Trophoblast cell (in vitro differentiated cells and primary cell): ENCODE measurements around the gene BRAF.

Experiments
- DNase-seq, 2 donors: peaks; one replicate each; pipeline ENCODE4 v3.0.0-alpha.2; 2016
- H2AFZ ChIP-seq: 2 replicates; pipeline ENCODE4 v1.6.1; 2013; ENCODE audit warnings: low read length, moderate library complexity, mild to moderate bottlenecking; ENCODE audit not compliant: insufficient read depth, poor library complexity
- H2AK5ac ChIP-seq: 2 replicates; pipeline ENCODE4 v1.6.1; 2013; ENCODE audit warnings: mild to moderate bottlenecking, low read length
- H2BK120ac ChIP-seq: 2 replicates; pipeline ENCODE4 v1.6.1; 2013; ENCODE audit warnings: low read length, mild to moderate bottlenecking, moderate library complexity; ENCODE audit not compliant: insufficient read depth, poor library complexity
- H2BK12ac ChIP-seq: 2 replicates; pipeline ENCODE4 v1.6.1; 2013; ENCODE audit warnings: mild to moderate bottlenecking, low read length, moderate library complexity
- H2BK5ac ChIP-seq: 2 replicates; pipeline ENCODE4 v1.6.1; 2013; ENCODE audit warnings: low read length, low read depth, moderate library complexity, mild to moderate bottlenecking; ENCODE audit not compliant: poor library complexity
- H3K14ac ChIP-seq: 2 replicates; pipeline ENCODE4 v1.6.1; 2013; ENCODE audit warnings: mild to moderate bottlenecking, low read length
- H3K18ac ChIP-seq: 2 replicates; pipeline ENCODE4 v1.6.1; 2013; ENCODE audit warnings: mild to moderate bottlenecking, low read length
- H3K23ac ChIP-seq: 2 replicates; pipeline ENCODE4 v1.6.1; 2013; ENCODE audit warnings: low read length
- H3K27ac ChIP-seq: 2 replicates; pipeline ENCODE4 v1.5.1; 2013; ENCODE audit warnings: low read depth, mild to moderate bottlenecking, inconsistent platforms, low read length, moderate library complexity
- H3K27me3 ChIP-seq: 2 replicates; pipeline ENCODE4 v1.6.1; 2013; ENCODE audit warnings: inconsistent platforms, mild to moderate bottlenecking, low read length, moderate library complexity; ENCODE audit not compliant: insufficient read depth
- H3K36me3 ChIP-seq, 2 experiments: 1 replicate in 1 of 2; 2 replicates in 1 of 2; pipeline ENCODE4 v1.6.1; 2013; ENCODE audit warnings: low read length in 2 of 2, mild to moderate bottlenecking in 2 of 2, moderate library complexity in 1 of 2; ENCODE audit not compliant: insufficient read depth in 2 of 2, control insufficient read depth in 1 of 2
- H3K4ac ChIP-seq: 2 replicates; pipeline ENCODE4 v1.6.1; 2013; ENCODE audit warnings: low read depth, mild to moderate bottlenecking, low read length, moderate library complexity
- H3K4me1 ChIP-seq, 2 experiments: 1 replicate in 1 of 2; 2 replicates in 1 of 2; pipeline ENCODE4 v1.6.1; 2013; ENCODE audit warnings: low read length in 2 of 2, mild to moderate bottlenecking in 2 of 2, moderate library complexity in 1 of 2; ENCODE audit not compliant: insufficient read depth in 2 of 2, control insufficient read depth in 1 of 2
- H3K4me2 ChIP-seq: 2 replicates; pipeline ENCODE4 v1.6.1; 2013; ENCODE audit warnings: inconsistent platforms, mild to moderate bottlenecking, low read length, moderate library complexity
- H3K4me3 ChIP-seq: 2 replicates; pipeline ENCODE4 v1.5.1; 2013; ENCODE audit warnings: mild to moderate bottlenecking, low read depth, low read length, inconsistent platforms
- H3K79me1 ChIP-seq: one replicate; pipeline ENCODE4 v1.6.1; 2013; ENCODE audit warnings: low read length
- H3K79me2 ChIP-seq: 2 replicates; pipeline ENCODE4 v1.6.1; 2013; ENCODE audit warnings: low read length, mild to moderate bottlenecking; ENCODE audit not compliant: control insufficient read depth, insufficient read depth, poor library complexity
- H3K9ac ChIP-seq: 2 replicates; pipeline ENCODE4 v1.6.1; 2013; ENCODE audit warnings: mild to moderate bottlenecking, low read length
- H3K9me3 ChIP-seq: 2 replicates; pipeline ENCODE4 v1.6.1; 2013; ENCODE audit warnings: low read depth, mild to moderate bottlenecking, control low read depth, inconsistent platforms, low read length; ENCODE audit not compliant: insufficient read depth
- H4K12ac ChIP-seq: 2 replicates; pipeline ENCODE4 v1.6.1; 2013; ENCODE audit warnings: low read depth, mild to moderate bottlenecking, low read length, moderate library complexity
- H4K8ac ChIP-seq: 2 replicates; pipeline ENCODE4 v1.6.1; 2013; ENCODE audit warnings: low read depth, mild to moderate bottlenecking, low read length, moderate library complexity
- H4K91ac ChIP-seq: one replicate; pipeline ENCODE4 v1.6.1; 2013; ENCODE audit warnings: low read depth, mild to moderate bottlenecking, low read length, moderate library complexity
- WGBS: extraction: QIAGEN DNeasy Blood & Tissue Kit; methylation state at CpG from one replicate; pipeline ENCODE4 v1.1.7; 2013; ENCODE audit warnings: missing lambda C conversion rate; ENCODE audit not compliant: insufficient read length, insufficient coverage; ENCODE audit errors: extremely low coverage; 5-methylcytosine and 5-hydroxymethylcytosine counted together

BRAF gene

GRCh38 chr7:140923358-140924006 is 1.2 kb downstream of the BRAF start:
- no CpG with 5 or more reads among the region's 11 CpGs for WGBS
- no peak overlapping the region for H3K14ac ChIP-seq
- peak in 1 of 2 donors; percentile 31 for DNase-seq

GRCh38 chr7:140922741-140923345 is 1.9 kb downstream of the BRAF start:
- Histone ChIP-seq H3K36me3 (peaks cover 0 to 3% of the 10 kb centered on the region in 2 experiments), H3K79me1 (peaks cover 8% of the 10 kb centered on the region), H2BK5ac (no peak overlapping the region), H3K9me3 (peaks cover 2% of the 10 kb centered on the region), H3K23ac (no peak overlapping the region), H3K27me3 (no peaks in the 10 kb centered on the region), H3K14ac (no peak overlapping the region), H3K4me3 (no peak overlapping the region), H2AFZ (no peak overlapping the region), H4K8ac (no peak overlapping the region), H4K12ac (no peak overlapping the region), H3K4me1 (no peaks in the 10 kb centered on the region), H3K4ac (no peak overlapping the region), H2BK120ac (no peak overlapping the region), H2AK5ac (no peak overlapping the region), H2BK12ac (no peak overlapping the region), H3K9ac (no peak overlapping the region), H4K91ac (no peak overlapping the region), H3K4me2 (no peak overlapping the region), H3K18ac (no peak overlapping the region), H3K27ac (no peak overlapping the region), H3K79me2 (peaks cover 5% of the 10 kb centered on the region)
- DNase-seq: no peak
- no CpG with 5 or more reads among the region's 2 CpGs for WGBS

More at GRCh38 chr7:140923358-140924006, 1.2 kb downstream of the BRAF start:
- Histone ChIP-seq H3K9ac (peak overlapping the region; percentile 2), H2BK5ac (no peak overlapping the region), H3K4me2 (peak overlapping the region; percentile 97), H3K36me3 (no peaks in the 10 kb centered on the region), H2AK5ac (no peak overlapping the region), H3K23ac (no peak overlapping the region), H3K27me3 (no peaks in the 10 kb centered on the region), H2BK120ac (no peak overlapping the region), H3K4me1 (peaks cover 2 to 5% of the 10 kb centered on the region in 2 experiments), H3K79me1 (peaks cover 8% of the 10 kb centered on the region), H4K12ac (no peak overlapping the region), H4K91ac (peak overlapping the region; percentile 17), H3K79me2 (peaks cover 5% of the 10 kb centered on the region), H3K18ac (no peak overlapping the region), H2BK12ac (no peak overlapping the region), H4K8ac (no peak overlapping the region), H3K9me3 (no peaks in the 10 kb centered on the region), H2AFZ (no peak overlapping the region), H3K4me3 (peak overlapping the region; percentile 58), H3K27ac (no peak overlapping the region), H3K4ac (peak overlapping the region; percentile 40)

- Histone ChIP-seq H3K9me3 (peaks cover 2% of the 10 kb centered on the region), H2BK120ac (no peak overlapping the region), H2AFZ (no peak overlapping the region), H3K14ac (no peak overlapping the region), H3K23ac (no peak overlapping the region), H3K27me3 (no peaks in the 10 kb centered on the region), H2BK12ac (no peak overlapping the region), H3K4me3 (no peak overlapping the region), H3K79me2 (peaks cover 5% of the 10 kb centered on the region), H3K27ac (no peak overlapping the region), H3K36me3 (peaks cover 0 to 3% of the 10 kb centered on the region in 2 experiments), H2AK5ac (no peak overlapping the region), H3K9ac (no peak overlapping the region), H3K4me2 (no peak overlapping the region), H3K79me1 (peaks cover 8% of the 10 kb centered on the region), H3K4ac (no peak overlapping the region), H3K4me1 (no peaks in the 10 kb centered on the region), H3K18ac (no peak overlapping the region), H2BK5ac (no peak overlapping the region), H4K8ac (no peak overlapping the region), H4K12ac (no peak overlapping the region), H4K91ac (no peak overlapping the region)
- WGBS: no CpG with 5 or more reads among the region's 1 CpG
- DNase-seq: no peak
Observed at GRCh38 chr7:140920745-140921144, 4.0 kb downstream of the BRAF start.

GRCh38 chr7:140918236-140918635 is 6.5 kb downstream of the BRAF start:
- no peak overlapping the region for H4K8ac ChIP-seq
- H3K27me3 ChIP-seq: no peaks in the 10 kb centered on the region
- no peaks in the 10 kb centered on the region for H3K4me1 ChIP-seq
- H3K4me2 ChIP-seq: no peak overlapping the region
- DNase-seq: no peak
- H2AFZ ChIP-seq: no peak overlapping the region
- H3K23ac ChIP-seq: no peak overlapping the region
- H3K79me1 ChIP-seq: no peaks in the 10 kb centered on the region
- no peak overlapping the region for H4K91ac ChIP-seq
- H3K9ac ChIP-seq: no peak overlapping the region
- H3K27ac ChIP-seq: no peak overlapping the region
- no peak overlapping the region for H4K12ac ChIP-seq
- H3K14ac ChIP-seq: no peak overlapping the region
- peaks cover 2% of the 10 kb centered on the region for H3K9me3 ChIP-seq
- H3K4me3 ChIP-seq: no peak overlapping the region
- no peak overlapping the region for H3K18ac ChIP-seq
- no peak overlapping the region for H2BK12ac ChIP-seq
- H2AK5ac ChIP-seq: no peak overlapping the region
- no peak overlapping the region for H3K4ac ChIP-seq
- no CpG with 5 or more reads among the region's 6 CpGs for WGBS
- H3K36me3 ChIP-seq: peaks cover 0 to 3% of the 10 kb centered on the region in 2 experiments
- H3K79me2 ChIP-seq: peaks cover 1% of the 10 kb centered on the region
- H2BK5ac ChIP-seq: no peak overlapping the region
- no peak overlapping the region for H2BK120ac ChIP-seq
